Panc1 (cell line): ENCODE data around the gene PKD1. TPM values are rescaled to one million over a fixed set of nuclear protein-coding genes. Genes with fewer than 3 reads are reported as not detected.

Source experiments
- ATAC-seq: fragments of 200-7000 bp; cut with Tn5 transposase; 2 replicates; pipeline ENCODE4 v1.9.1; 2020; ENCODE audit warnings: mild to moderate bottlenecking, moderate library complexity
- BruUV-seq: library from RNA; stranded (reverse); fragments of 400-500 nt; replicated peaks from 2 replicates; lab custom pipeline; 2021; lab: Mats Ljungman, UMichigan
- CTCF ChIA-PET: fragments of 300-600 bp; sonication (Branson Sonifier 250); formaldehyde crosslinking; loops from one replicate; lab custom pipeline; 2022; ENCODE audit warnings: antibody characterized with exemption; lab: Charles Lee
- POLR2A ChIA-PET: fragments of 300-600 bp; sonication (Branson Sonifier 250); formaldehyde crosslinking; loops from one replicate; lab custom pipeline; 2022; ENCODE audit warnings: antibody characterized with exemption; lab: Charles Lee
- DNase-seq: peaks from one replicate; pipeline ENCODE4 v3.0.0-alpha.2; 2010; ENCODE audit warnings: low read depth, low spot score
- H3K27ac ChIP-seq: 2 replicates; pipeline ENCODE4 v1.5.1; 2011; ENCODE audit warnings: mild to moderate bottlenecking, low read length, inconsistent platforms
- H3K27me3 ChIP-seq: fragments of 200-500 bp; sonication (Bioruptor generic); 2 replicates; pipeline ENCODE4 v1.6.0; 2014; ENCODE audit warnings: low read length, inconsistent platforms; ENCODE audit not compliant: control insufficient read depth, insufficient read depth
- H3K36me3 ChIP-seq: fragments of 200-500 bp; sonication (Bioruptor generic); 2 replicates; pipeline ENCODE4 v1.5.1; 2014; ENCODE audit warnings: inconsistent platforms, mild to moderate bottlenecking, low read length, moderate library complexity; ENCODE audit not compliant: control insufficient read depth, insufficient read depth
- H3K4me1 ChIP-seq: 2 replicates; pipeline ENCODE4 v1.5.1; 2011; ENCODE audit warnings: inconsistent platforms, mild to moderate bottlenecking, low read length, moderate library complexity; ENCODE audit not compliant: control insufficient read depth, insufficient read depth
- H3K4me3 ChIP-seq, 2 experiments: 2 replicates each; pipeline ENCODE4 v1.5.1; 2011 to 2012; ENCODE audit warnings: low read depth in 2 of 2, low read length in 2 of 2, mild to moderate bottlenecking in 2 of 2, inconsistent platforms in 1 of 2, moderate library complexity in 1 of 2
- H3K9me3 ChIP-seq: fragments of 200-500 bp; sonication (Bioruptor generic); 2 replicates; pipeline ENCODE4 v1.5.1; 2014; ENCODE audit warnings: low read depth, mild to moderate bottlenecking, inconsistent platforms, low read length, moderate library complexity; ENCODE audit not compliant: control insufficient read depth, insufficient read depth
- CTCF ChIP-seq: fragments of 450-650 bp; IDR thresholded peaks from 2 replicates; pipeline ENCODE4 v1.5.1; 2017; ENCODE audit warnings: mild to moderate bottlenecking
- POLR2AphosphoS5 ChIP-seq: IDR thresholded peaks from 2 replicates; pipeline ENCODE4 v1.6.1; 2012; ENCODE audit warnings: mild to moderate bottlenecking, low read depth, low read length, moderate library complexity
- REST ChIP-seq, 2 experiments: IDR thresholded peaks; 2 replicates each; pipeline ENCODE4 v1.6.1; 2011 to 2012; ENCODE audit warnings: low read depth in 2 of 2, control low read depth in 1 of 2, low read length in 1 of 2, mild to moderate bottlenecking in 1 of 2, moderate library complexity in 1 of 2; ENCODE audit not compliant: insufficient read depth in 1 of 2
- SIN3A ChIP-seq: IDR thresholded peaks from 2 replicates; pipeline ENCODE4 v1.6.1; 2012; ENCODE audit warnings: low read depth, mild to moderate bottlenecking, low read length, moderate library complexity, borderline replicate concordance; ENCODE audit not compliant: insufficient read depth
- TCF7L2 ChIP-seq: IDR thresholded peaks from 2 replicates; pipeline ENCODE4 v1.6.1; 2011; ENCODE audit warnings: mild to moderate bottlenecking, low read depth, low read length, inconsistent platforms
- in situ Hi-C: cut with HindIII; loops from 2 replicates; pipeline ENCODE4 v1.10.0; 2016; ENCODE audit warnings: low sequenced_read_pairs, low pct_unique_long_range_greater_than_20kb
- intact Hi-C: fragments of 100-400 bp; cut with micrococcal nuclease; formaldehyde crosslinking; loops from one replicate; pipeline ENCODE4 v1.10.0; 2022; ENCODE audit not compliant: unreplicated experiment
- total RNA-seq: library from RNA; stranded (reverse); gene quantifications from one replicate; pipeline ENCODE4 v1.2.1, GENCODE V29; 2021; ENCODE audit not compliant: unreplicated experiment

The PKD1 gene
- total RNA-seq, 1 experiment from 2014 or later = 279 TPM

GRCh38 chr16:2095315-2095853 is 40.3 kb downstream of the PKD1 start:
- ATAC-seq (no peak), DNase-seq (no peak)
- Histone ChIP-seq H3K4me3 (no peak overlapping the region), H3K27me3 (no peaks in the 10 kb centered on the region), H3K4me1 (no peaks in the 10 kb centered on the region), H3K9me3 (no peaks in the 10 kb centered on the region), H3K27ac (no peak overlapping the region), H3K36me3 (peaks cover 4% of the 10 kb centered on the region; the same call in 1 of the 2 replicates)
- ChIA-PET POLR2A (no interaction called here), CTCF (no interaction called here)
- TF ChIP-seq SIN3A (no peak), POLR2AphosphoS5 (no peak), REST (IDR thresholded peaks at IDR 0.05; ENCODE audit: insufficient read depth in 1 of 2, low read depth in 2 of 2, low read length in 1 of 2) (no peak), TCF7L2 (no peak), CTCF (no peak)
- TSS peak; percentile 64 for BruUV-seq
- in situ Hi-C loops (no loop called here), intact Hi-C loops (no loop called here)

- no peak for TF ChIP-seq POLR2AphosphoS5
- TF ChIP-seq REST (IDR thresholded peaks at IDR 0.05; ENCODE audit: insufficient read depth in 1 of 2, low read depth in 2 of 2, low read length in 1 of 2) = no peak
- TF ChIP-seq CTCF = no peak
- no peak for TF ChIP-seq TCF7L2
- H3K9me3 ChIP-seq = no peaks in the 10 kb centered on the region
- no peak for ATAC-seq
These were observed 41.9 kb downstream of the PKD1 start for GRCh38 chr16:2093793-2094192.

More at GRCh38 chr16:2093793-2094192, 41.9 kb downstream of the PKD1 start:
- no peaks in the 10 kb centered on the region for H3K27me3 ChIP-seq
- H3K27ac ChIP-seq = no peak overlapping the region
- H3K4me1 ChIP-seq = 0 out of 2 replicates have a peak, but pooled peaks cover 8% of the 10 kb centered on the region
- in situ Hi-C loops = no loop called here
- intact Hi-C loops = no loop called here
- ChIA-PET POLR2A (no interaction called here), CTCF (no interaction called here)
- peaks cover 4% of the 10 kb centered on the region; the same call in 1 of the 2 replicates for H3K36me3 ChIP-seq
- BruUV-seq = no TSS peak
- H3K4me3 ChIP-seq = no peak overlapping the region
- no peak for DNase-seq
